Smooth muscle cell (in vitro differentiated cells): ENCODE measurements around the gene UBL3. TPM values are rescaled to one million over a fixed set of nuclear protein-coding genes. Genes with fewer than 3 reads are reported as not detected.

Source experiments
- DNase-seq: peaks from one replicate; lab custom pipeline; 2025; ENCODE audit not compliant: unreplicated experiment; lab: John Stamatoyannopoulos, UW
- H2AFZ ChIP-seq: fragments of 200-600 bp; sonication (generic); 2 replicates; pipeline ENCODE4 v1.6.0; 2016; ENCODE audit warnings: antibody characterized with exemption, low read depth, mild to moderate bottlenecking
- H3F3A ChIP-seq: fragments of 200-600 bp; sonication (generic); 2 replicates; pipeline ENCODE4 v1.6.0; 2017; ENCODE audit warnings: antibody characterized with exemption, low read depth
- H3K27ac ChIP-seq: fragments of 200-600 bp; sonication (generic); 2 replicates; pipeline ENCODE4 v1.5.1; 2016; ENCODE audit warnings: low read depth, mild to moderate bottlenecking
- H3K27me3 ChIP-seq: fragments of 200-600 bp; sonication (generic); 2 replicates; pipeline ENCODE4 v1.6.1; 2016; ENCODE audit warnings: low read depth, mild to moderate bottlenecking
- H3K36me3 ChIP-seq: fragments of 200-600 bp; sonication (generic); 2 replicates; pipeline ENCODE4 v1.5.1; 2016; ENCODE audit warnings: low read depth
- H3K4me1 ChIP-seq: fragments of 200-600 bp; sonication (generic); 2 replicates; pipeline ENCODE4 v1.5.1; 2016; ENCODE audit warnings: low read depth
- H3K4me2 ChIP-seq: fragments of 200-600 bp; sonication (generic); 2 replicates; pipeline ENCODE4 v1.6.0; 2016; ENCODE audit warnings: mild to moderate bottlenecking
- H3K4me3 ChIP-seq: fragments of 200-600 bp; sonication (generic); 2 replicates; pipeline ENCODE4 v1.5.1; 2016; ENCODE audit warnings: mild to moderate bottlenecking
- H3K79me2 ChIP-seq: fragments of 200-600 bp; sonication (generic); 2 replicates; pipeline ENCODE4 v1.6.0; 2016; ENCODE audit warnings: low read depth, mild to moderate bottlenecking
- H3K9ac ChIP-seq: fragments of 200-600 bp; sonication (generic); 2 replicates; pipeline ENCODE4 v1.6.0; 2016; ENCODE audit warnings: low read depth
- H3K9me3 ChIP-seq: fragments of 200-600 bp; sonication (generic); replicated peaks from 2 replicates; pipeline ENCODE4 v1.5.1; 2016; ENCODE audit warnings: low read depth
- H4K20me1 ChIP-seq: fragments of 200-600 bp; sonication (generic); 2 replicates; pipeline ENCODE4 v1.6.0; 2016; ENCODE audit warnings: low read depth
- WGBS: methylation state at CpG from one replicate; pipeline ENCODE4 v1.1.7; 2016; ENCODE audit warnings: low lambda C conversion rate; 5-methylcytosine and 5-hydroxymethylcytosine counted together
- polyA plus RNA-seq: library from polyadenylated mRNA; unstranded; fragments of >200 nt; fragmentation: Nextera tagmentation; extraction: Ambion mirVana; gene quantifications from 2 replicates; pipeline ENCODE4 v1.2.1, GENCODE V29; 2016
- total RNA-seq: library from RNA; depleted of rRNA; stranded (reverse); fragments of >200 nt; gene quantifications from 2 replicates; pipeline ENCODE4 v1.2.3, GENCODE V29; 2014
- TF ChIP-seq, protein P1 (sequence below): fragments of 200-600 bp; sonication (generic); IDR thresholded peaks from 2 replicates; pipeline ENCODE4 v1.5.1; 2017; ENCODE audit warnings: borderline replicate concordance, mild to moderate bottlenecking, antibody characterized with exemption; ENCODE audit not compliant: insufficient read depth, poor library complexity, severe bottlenecking

The UBL3 gene
- total and polyA plus RNA-seq, 2 experiments from 2014 or later = 25.2 to 46.6 TPM

DNA sequence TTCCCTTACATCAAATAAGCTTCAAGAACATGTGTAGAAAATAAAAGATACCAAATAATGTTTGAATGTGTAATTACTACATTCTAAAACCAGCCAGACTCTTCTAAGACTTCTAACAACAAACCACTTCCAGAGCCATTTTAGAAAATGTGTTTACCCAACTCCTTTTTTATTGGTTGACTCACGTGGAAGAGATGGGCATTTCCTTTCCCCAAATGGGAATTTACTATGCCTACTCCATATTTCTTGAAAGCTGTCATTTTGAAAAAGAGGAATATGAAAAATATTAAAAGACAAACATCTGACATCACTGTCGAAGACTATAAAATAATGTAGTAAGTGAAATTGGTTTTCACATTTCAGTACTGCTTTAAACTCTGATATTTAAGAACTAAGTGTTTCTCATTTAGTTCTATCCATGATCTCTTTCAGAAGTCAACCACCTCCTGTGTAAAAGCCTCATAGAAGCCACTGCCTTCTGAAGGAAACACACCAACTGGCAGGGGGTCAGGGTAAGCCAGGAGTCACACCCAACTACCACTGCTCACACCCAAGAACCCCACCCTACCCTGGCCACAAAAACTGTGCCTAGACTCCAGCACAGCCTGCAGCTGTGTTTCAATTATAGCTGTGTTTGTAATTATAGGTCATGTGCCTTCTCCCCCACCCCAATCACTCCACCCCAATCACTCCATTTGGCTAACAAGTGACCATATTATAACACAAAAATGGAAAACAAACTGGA lies 86.8 kb downstream of the UBL3 start:
- peak overlapping the region; percentile 20 for H3K27ac ChIP-seq
- no peak overlapping the region for H3K4me2 ChIP-seq
- peaks cover 5% of the 10 kb centered on the region for H4K20me1 ChIP-seq
- peaks cover 3% of the 10 kb centered on the region for H3K36me3 ChIP-seq
- WGBS = 60% methylated on average over 2 of the region's 2 CpGs
- DNase-seq = no peak
- no peaks in the 10 kb centered on the region for H3F3A ChIP-seq
- TF ChIP-seq, protein P1, sequence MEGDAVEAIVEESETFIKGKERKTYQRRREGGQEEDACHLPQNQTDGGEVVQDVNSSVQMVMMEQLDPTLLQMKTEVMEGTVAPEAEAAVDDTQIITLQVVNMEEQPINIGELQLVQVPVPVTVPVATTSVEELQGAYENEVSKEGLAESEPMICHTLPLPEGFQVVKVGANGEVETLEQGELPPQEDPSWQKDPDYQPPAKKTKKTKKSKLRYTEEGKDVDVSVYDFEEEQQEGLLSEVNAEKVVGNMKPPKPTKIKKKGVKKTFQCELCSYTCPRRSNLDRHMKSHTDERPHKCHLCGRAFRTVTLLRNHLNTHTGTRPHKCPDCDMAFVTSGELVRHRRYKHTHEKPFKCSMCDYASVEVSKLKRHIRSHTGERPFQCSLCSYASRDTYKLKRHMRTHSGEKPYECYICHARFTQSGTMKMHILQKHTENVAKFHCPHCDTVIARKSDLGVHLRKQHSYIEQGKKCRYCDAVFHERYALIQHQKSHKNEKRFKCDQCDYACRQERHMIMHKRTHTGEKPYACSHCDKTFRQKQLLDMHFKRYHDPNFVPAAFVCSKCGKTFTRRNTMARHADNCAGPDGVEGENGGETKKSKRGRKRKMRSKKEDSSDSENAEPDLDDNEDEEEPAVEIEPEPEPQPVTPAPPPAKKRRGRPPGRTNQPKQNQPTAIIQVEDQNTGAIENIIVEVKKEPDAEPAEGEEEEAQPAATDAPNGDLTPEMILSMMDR = no peak
- no peaks in the 10 kb centered on the region for H3K27me3 ChIP-seq
- H3K9me3 ChIP-seq = no peaks in the 10 kb centered on the region
- H3K9ac ChIP-seq = no peak overlapping the region
- H3K4me1 ChIP-seq = peaks cover 9% of the 10 kb centered on the region
- no peak overlapping the region for H2AFZ ChIP-seq
- H3K79me2 ChIP-seq = peaks cover 4% of the 10 kb centered on the region
- no peak overlapping the region for H3K4me3 ChIP-seq

- WGBS = 69% methylated on average over 4 of the region's 4 CpGs
- no peak for DNase-seq
- H3K4me1 ChIP-seq = no peaks in the 10 kb centered on the region
- no peak overlapping the region for H3K4me3 ChIP-seq
- H3K9ac ChIP-seq = no peak overlapping the region
- no peaks in the 10 kb centered on the region for H3K9me3 ChIP-seq
- H3K27me3 ChIP-seq = no peaks in the 10 kb centered on the region
- no peak overlapping the region for H3K27ac ChIP-seq
- H3K79me2 ChIP-seq = peaks cover 4% of the 10 kb centered on the region
- H4K20me1 ChIP-seq = no peaks in the 10 kb centered on the region
- H3K36me3 ChIP-seq = peaks cover 3% of the 10 kb centered on the region
- no peak overlapping the region for H3K4me2 ChIP-seq
- no peak overlapping the region for H2AFZ ChIP-seq
- H3F3A ChIP-seq = no peaks in the 10 kb centered on the region
- TF ChIP-seq, protein P1 = no peak
These were observed 88.6 kb downstream of the UBL3 start for GRCh38 chr13:29761815-29762214.

DNA sequence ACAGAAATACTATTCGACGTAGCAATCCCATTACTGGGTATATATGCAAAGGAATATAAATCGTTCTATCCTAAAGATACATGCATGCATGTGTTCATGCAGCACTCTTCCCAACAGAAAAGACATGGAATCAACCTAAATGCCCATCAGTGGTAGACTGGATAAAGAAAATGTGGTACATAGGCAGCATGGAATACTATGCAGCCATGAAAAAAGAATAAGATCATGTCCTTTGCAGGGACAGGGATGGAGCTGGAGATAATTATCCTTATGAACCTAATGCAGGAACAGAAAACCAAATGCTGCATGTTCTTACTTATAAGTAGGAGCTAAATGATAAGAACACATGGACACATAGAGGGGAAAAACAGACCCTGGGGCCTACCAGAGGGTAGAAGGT lies 89.3 kb downstream of the UBL3 start:
- no peak overlapping the region for H2AFZ ChIP-seq
- no peak overlapping the region for H3K4me3 ChIP-seq
- H3K4me2 ChIP-seq = no peak overlapping the region

More for the DNA sequence above, 89.3 kb downstream of the UBL3 start:
- Histone ChIP-seq H3K27ac (no peak overlapping the region), H4K20me1 (no peaks in the 10 kb centered on the region), H3K27me3 (no peaks in the 10 kb centered on the region), H3F3A (no peaks in the 10 kb centered on the region), H3K36me3 (no peaks in the 10 kb centered on the region), H3K9me3 (no peaks in the 10 kb centered on the region), H3K79me2 (peaks cover 3% of the 10 kb centered on the region), H3K9ac (no peak overlapping the region), H3K4me1 (no peaks in the 10 kb centered on the region)
- 74% methylated on average over 3 of the region's 3 CpGs for WGBS
- no peak for DNase-seq
- TF ChIP-seq, protein P1 = no peak
